ENCODE data around the gene DPP9. TPM values are rescaled to one million over a fixed set of nuclear protein-coding genes. Genes with fewer than 3 reads are reported as not detected.

DPP9 gene
- total and polyA plus RNA-seq, 2 of the 4 experiments (the other 2 are of a cell fraction) = 12.4 to 33.0 TPM

- H4K5ac ChIP-seq (ENCODE audit: low read depth, low read length) = no peak overlapping the region
- H3K14ac ChIP-seq (replicated peaks; ENCODE audit: low read depth, low read length) = no peak overlapping the region
- no peaks in the 10 kb centered on the region for H3K27me3 ChIP-seq (ENCODE audit: control insufficient read depth, insufficient read depth, low read length)
- intact Hi-C loops (cut with micrococcal nuclease) = no loop called here
- H3K36me3 ChIP-seq (ENCODE audit: control insufficient read depth, insufficient read depth, low read length) = no peaks in the 10 kb centered on the region
- H4K20me1 ChIP-seq (ENCODE audit: insufficient read depth, low read length) = peaks cover 2% of the 10 kb centered on the region; the same call in 1 of the 2 replicates
- H3K4me1 ChIP-seq (ENCODE audit: control insufficient read depth, insufficient read depth, low read length) = peaks cover 4% of the 10 kb centered on the region; the same call in 1 of the 2 replicates
- no peak overlapping the region for H3K4ac ChIP-seq (ENCODE audit: low read depth, low read length)
- H4K8ac ChIP-seq (ENCODE audit: low read depth in 2 of 2, low read length in 2 of 2) = no peak overlapping the region
- H2BK15ac ChIP-seq (ENCODE audit: low read depth, low read length) = no peak overlapping the region
- no peaks in the 10 kb centered on the region; the same call in 1 of the 2 replicates for H3K9me1 ChIP-seq (ENCODE audit: insufficient read depth, low read length)
- in situ Hi-C loops (cut with MboI; ENCODE audit: low sequenced_read_pairs) = no loop called here
- H4K91ac ChIP-seq (ENCODE audit: insufficient read depth, low read depth, low read length) = no peak overlapping the region
- no peak overlapping the region for H2BK20ac ChIP-seq (ENCODE audit: low read depth, low read length)
- H2AK9ac ChIP-seq (replicated peaks; ENCODE audit: low read depth, low read length, poor library complexity) = no peak overlapping the region
- no peak overlapping the region for H3K23ac ChIP-seq (ENCODE audit: low read depth, low read length)
- H2AK5ac ChIP-seq (ENCODE audit: low read depth, low read length) = no peak overlapping the region
- no TSS peak for BruUV-seq (replicated peaks)
- no peak overlapping the region for H2AFZ ChIP-seq (replicated peaks; ENCODE audit: low read length, poor library complexity)
- no peak overlapping the region for H3K9ac ChIP-seq (ENCODE audit: low read depth, low read length)
- H3K4me2 ChIP-seq (ENCODE audit: low read depth, low read length) = no peak overlapping the region
- POLR2A ChIA-PET (ENCODE audit: unreplicated experiment) = no interaction called here
- no peak overlapping the region for H3K4me3 ChIP-seq (ENCODE audit: insufficient read depth, low read depth, low read length)
- H2BK120ac ChIP-seq (ENCODE audit: low read depth, low read length) = no peak overlapping the region
- no peak overlapping the region for H2BK5ac ChIP-seq (ENCODE audit: low read depth, low read length, poor library complexity, severe bottlenecking)
- DNase-seq = no peak
- no peak overlapping the region for H3K27ac ChIP-seq (ENCODE audit: insufficient read depth, low read length)
- no peak overlapping the region for H3K18ac ChIP-seq (ENCODE audit: low read depth, low read length)
- ATAC-seq (ENCODE audit: low read depth) = no peak
- TF ChIP-seq POLR2A (IDR thresholded peaks at IDR 0.05; ENCODE audit: low read depth, low read length) (no peak), NFE2L2 (IDR thresholded peaks at IDR 0.05; ENCODE audit: low read depth, low read length) (no peak), CTCF (conservative IDR thresholded peaks at IDR 0.05; ENCODE audit: low read depth, low read length) (no peak), FOS (IDR thresholded peaks at IDR 0.05; ENCODE audit: low read depth, low read length) (no peak), RFX5 (IDR thresholded peaks at IDR 0.05; ENCODE audit: low read depth, low read length) (no peak), SMC3 (IDR thresholded peaks at IDR 0.05; ENCODE audit: low read depth, low read length) (no peak), MAFK (IDR thresholded peaks at IDR 0.05; ENCODE audit: low read depth, low read length) (no peak), RAD21 (IDR thresholded peaks at IDR 0.05; ENCODE audit: low read length) (no peak), CHD1 (IDR thresholded peaks at IDR 0.05; ENCODE audit: low read depth, low read length) (no peak), BHLHE40 (IDR thresholded peaks at IDR 0.05; ENCODE audit: low read depth, low read length) (no peak), MAZ (IDR thresholded peaks at IDR 0.05; ENCODE audit: borderline replicate concordance, low read depth, low read length) (no peak), USF2 (IDR thresholded peaks at IDR 0.05; ENCODE audit: low read depth, low read length) (no peak), CEBPB (IDR thresholded peaks at IDR 0.05; ENCODE audit: low read depth, low read length) (no peak), ELK1 (IDR thresholded peaks at IDR 0.05; ENCODE audit: borderline replicate concordance, low read depth, low read length) (no peak), MXI1 (IDR thresholded peaks at IDR 0.05; ENCODE audit: borderline replicate concordance, low read depth, low read length) (no peak), RCOR1 (IDR thresholded peaks at IDR 0.05; ENCODE audit: insufficient replicate concordance, low read length) (no peak)
- H3K79me1 ChIP-seq (ENCODE audit: low read depth in 1 of 2, low read length in 2 of 2) = peaks cover 20 to 37% of the 10 kb centered on the region in 2 experiments
- H3K9me3 ChIP-seq (ENCODE audit: control insufficient read depth, insufficient read depth, low read length) = no peaks in the 10 kb centered on the region
- CTCF ChIA-PET = no interaction called here
- 89% methylated on average over 4 of the region's 14 CpGs; no CpG with 5 or more reads in 1 of the 2 experiments for WGBS, 2 experiments (ENCODE audit: extremely low coverage in 2 of 2, insufficient read length in 1 of 2)
- no peak overlapping the region for H3K56ac ChIP-seq (ENCODE audit: extremely low read depth, insufficient read depth, low read length)
- dilution Hi-C loops (cut with HindIII; ENCODE audit: low sequenced_read_pairs, unreplicated experiment) = no loop called here
Measured at GRCh38 chr19:4641132-4641531, 82.5 kb downstream of the DPP9 start.

All from IMR-90 (cell line).